NCI-H345 treated with DMSO at 0.1 percent for 48 hours (cell line): ENCODE results near the gene PDCD1.
"Not testable (repeated sequence)": the region's sequence is repeated elsewhere in the genome, so short reads cannot be mapped to it uniquely, and the experiment has no call there.

ENCODE experiments used
- DNase-seq: peaks from one replicate; lab custom pipeline; 2025; ENCODE audit not compliant: unreplicated experiment; lab: John Stamatoyannopoulos, UW

Gene PDCD1

GRCh38 chr2:241801611-241802420 lies 56.9 kb downstream of the PDCD1 start:
- no peak for DNase-seq

GRCh38 chr2:241800198-241800903 lies 58.3 kb downstream of the PDCD1 start:
- not testable (repeated sequence) for DNase-seq
